NCI-H226 (cell line): ENCODE results near the gene MDH1B.
"Not testable (repeated sequence)": the region's sequence is repeated elsewhere in the genome, so short reads cannot be mapped to it uniquely, and the experiment has no call there.

Experiments used
- DNase-seq: peaks from one replicate; pipeline ENCODE4 v3.0.0-alpha.2; 2015

The MDH1B gene

GRCh38 chr2:206765242-206766056 is at the start of gene MDH1B, which contains the start of gene FASTKD2:
Gene MDH1B (minus strand): TSS chr2:206765328. CDS start chr2:206765271, 57 bp downstream.
Gene FASTKD2 (plus strand): TSS chr2:206765606. CDS start chr2:206766694, 1,088 bp downstream.
- peak; percentile 78 for DNase-seq

DNA sequence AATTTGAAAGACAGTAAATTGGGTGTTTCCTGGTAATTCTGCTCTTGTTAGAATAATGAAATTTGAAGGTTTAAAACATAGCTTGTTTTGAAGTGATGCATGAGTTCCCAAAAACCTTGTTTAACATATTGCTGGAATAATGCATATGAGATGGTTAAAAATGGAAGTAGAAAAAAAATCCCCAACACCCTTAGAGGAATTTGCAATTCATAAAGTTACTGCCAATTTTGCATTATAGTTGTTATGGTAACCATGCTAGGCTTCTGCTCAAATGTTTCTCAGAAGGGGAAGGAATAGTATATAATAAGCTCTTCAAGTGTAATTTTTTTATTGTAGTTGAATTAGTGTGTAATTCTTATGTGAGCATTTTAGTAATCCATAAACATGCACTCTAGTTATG is 49.4 kb upstream of the MDH1B start:
- no peak for DNase-seq

- DNase-seq = not testable (repeated sequence)
These were observed 47.3 kb upstream of the MDH1B start for GRCh38 chr2:206812471-206812870.

DNA sequence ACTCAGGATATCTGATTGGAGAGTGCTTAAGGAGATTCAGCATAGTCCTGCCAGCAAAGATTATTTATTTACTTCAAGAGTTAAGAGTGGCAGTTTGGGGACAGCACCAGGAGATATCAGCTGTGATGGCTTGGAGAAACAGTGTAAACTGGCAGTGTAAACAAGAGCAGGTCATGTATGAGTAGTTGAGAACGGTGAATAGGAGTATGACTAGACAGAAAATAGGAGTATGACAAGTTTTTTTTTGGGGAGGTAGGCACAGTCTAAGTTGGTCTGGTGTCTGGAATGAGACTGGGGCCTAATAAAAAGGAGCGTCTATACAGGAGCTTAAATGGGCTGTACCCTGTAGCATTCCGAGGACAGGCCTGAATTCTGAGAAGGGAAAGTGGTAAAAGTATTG is 42.5 kb upstream of the MDH1B start:
- not testable (repeated sequence) for DNase-seq

GRCh38 chr2:206805887-206806607 is 40.9 kb upstream of the MDH1B start:
- no peak for DNase-seq

- no peak for DNase-seq
These were observed 39.2 kb upstream of the MDH1B start for GRCh38 chr2:206804326-206804725.

GRCh38 chr2:206802654-206803514 is 37.8 kb upstream of the MDH1B start:
- DNase-seq = no peak

DNA sequence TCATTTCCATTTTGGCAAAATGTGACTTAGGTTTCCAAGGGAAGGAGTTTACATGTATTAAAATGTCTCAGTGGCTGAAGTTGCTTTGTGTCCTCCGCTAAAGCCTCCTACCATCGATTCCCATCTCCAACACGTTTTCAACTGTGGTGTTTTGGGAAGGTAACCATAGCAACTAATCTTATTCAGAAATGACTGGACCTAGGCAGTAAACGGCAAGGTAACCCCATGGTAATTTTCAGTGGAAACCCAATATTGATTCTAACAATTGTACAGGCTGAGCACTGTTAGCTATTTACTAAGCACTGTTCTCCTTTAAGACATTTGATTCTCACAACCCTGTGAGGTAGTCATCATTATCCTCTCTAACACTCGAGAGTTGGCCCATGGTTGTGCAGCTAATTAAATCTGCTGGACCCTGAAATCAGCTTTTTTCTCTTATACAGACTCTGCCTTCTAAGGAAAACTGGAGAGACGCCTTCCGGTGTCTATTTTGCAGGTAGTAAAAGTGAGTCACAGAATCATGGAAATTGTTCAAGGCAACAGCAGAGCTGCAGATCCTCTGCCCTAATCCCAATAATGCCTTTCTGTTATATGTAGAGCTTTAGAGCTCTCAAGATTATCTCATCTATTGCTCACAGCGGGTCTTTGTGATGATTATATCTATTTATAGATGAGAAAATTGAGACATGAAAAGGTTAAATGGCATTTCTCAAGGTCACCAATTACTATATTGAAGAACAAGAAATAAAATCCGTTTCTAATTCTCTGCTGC is 36.5 kb upstream of the MDH1B start:
- no peak for DNase-seq

DNA sequence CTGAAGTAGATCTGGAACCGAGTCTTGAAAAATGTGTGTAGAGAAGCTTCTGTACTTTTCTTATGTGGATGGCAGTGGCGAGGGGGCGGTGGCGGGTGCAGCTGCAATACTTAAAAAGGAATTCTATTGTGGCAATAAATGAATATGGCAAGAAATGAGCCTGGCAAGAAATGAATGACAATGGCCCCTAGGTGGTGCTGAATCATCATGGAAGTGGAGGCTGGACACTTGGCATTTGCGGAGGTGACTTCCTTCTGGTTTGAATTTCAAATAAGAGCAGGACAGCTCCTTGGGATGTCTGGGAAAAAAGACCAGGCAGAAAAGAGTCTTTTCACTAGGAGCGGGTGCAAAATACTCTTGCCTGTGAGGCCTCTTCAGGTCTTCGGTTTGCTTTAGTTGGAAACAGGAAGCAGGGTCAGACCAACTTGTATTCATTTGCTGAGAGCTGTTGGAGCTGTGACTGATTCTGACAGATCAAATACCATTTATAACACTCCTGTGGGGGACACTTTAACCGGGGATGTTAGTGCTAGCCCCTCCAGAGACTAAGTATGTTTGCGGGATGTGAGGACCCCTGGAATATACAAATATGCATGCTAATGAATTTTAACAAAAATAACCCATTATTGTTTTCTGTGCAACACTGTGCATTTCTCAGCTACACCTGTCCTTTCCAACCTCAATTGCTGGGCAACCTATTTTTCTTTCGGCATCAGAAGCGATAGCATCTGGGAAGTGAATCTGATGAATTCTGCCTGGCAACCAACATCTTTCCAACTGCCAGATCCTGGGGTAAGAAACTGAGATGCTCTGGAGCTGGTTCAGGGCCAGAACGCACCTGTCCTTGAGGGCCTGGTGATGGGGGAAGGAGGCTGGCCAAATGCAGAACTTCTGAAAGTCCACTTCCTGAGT is 35.6 kb upstream of the MDH1B start:
- peak; percentile 4 for DNase-seq

DNA sequence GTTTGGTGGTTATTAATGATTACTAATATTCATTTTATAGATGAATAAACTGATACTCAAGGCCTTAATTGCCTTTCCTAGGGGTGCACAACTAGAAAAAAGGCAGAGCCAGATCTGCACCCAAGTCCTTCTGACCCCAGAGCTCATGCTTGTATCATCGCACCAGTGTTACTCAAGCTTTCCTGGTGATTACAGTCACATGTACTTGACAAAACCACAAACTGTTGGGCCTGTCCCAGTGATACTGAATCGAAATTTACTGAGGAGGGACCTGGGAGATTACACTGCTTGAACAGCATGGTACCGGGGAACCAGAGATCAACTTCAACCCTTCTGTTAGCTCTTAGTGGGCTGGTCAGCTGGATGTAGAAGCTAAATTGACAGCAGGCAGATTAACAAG is 34.0 kb upstream of the MDH1B start:
- no peak for DNase-seq

- DNase-seq = no peak
These were observed 32.9 kb upstream of the MDH1B start for GRCh38 chr2:206798000-206798399.

- no peak for DNase-seq
These were observed 32.2 kb upstream of the MDH1B start for GRCh38 chr2:206797376-206797775.

DNA sequence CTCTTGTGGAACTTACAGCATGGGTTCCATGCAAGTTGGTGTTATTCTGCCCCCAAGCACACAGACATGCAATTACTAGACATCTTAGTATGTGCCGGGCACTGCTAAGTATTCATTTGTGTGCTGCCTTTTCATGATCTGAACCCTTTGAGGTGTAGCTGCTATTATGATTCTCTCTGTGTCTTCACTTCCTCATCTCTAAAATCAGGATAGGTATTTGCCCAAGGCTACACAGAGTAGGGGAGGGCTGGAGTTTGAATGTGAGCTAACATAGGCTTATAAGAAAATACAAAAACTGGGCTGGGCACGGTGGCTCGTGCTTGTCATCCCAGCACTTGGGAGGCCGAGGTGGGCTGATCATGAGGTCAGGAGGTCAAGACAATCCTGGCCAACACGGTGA is 27.5 kb upstream of the MDH1B start:
- DNase-seq = no peak

- no peak for DNase-seq
These were observed 25.3 kb upstream of the MDH1B start for GRCh38 chr2:206790311-206790935.

- DNase-seq = no peak
These were observed 19.6 kb upstream of the MDH1B start for GRCh38 chr2:206784559-206785353.

GRCh38 chr2:206783718-206784117 is 18.6 kb upstream of the MDH1B start:
- no peak for DNase-seq

GRCh38 chr2:206780671-206781070 is 15.5 kb upstream of the MDH1B start:
- no peak for DNase-seq

GRCh38 chr2:206776432-206776831 is 11.3 kb upstream of the MDH1B start:
- DNase-seq = no peak

GRCh38 chr2:206774871-206775270 is 9.7 kb upstream of the MDH1B start:
- DNase-seq = no peak
